GM12864 (cell line): ENCODE measurements around the gene KMT2A.

Source experiments
- DNase-seq: peaks from one replicate; pipeline ENCODE4 v3.0.0-alpha.2; 2011; ENCODE audit warnings: low read depth
- H3K4me3 ChIP-seq: 2 replicates; pipeline ENCODE4 v1.5.1; 2011; ENCODE audit warnings: mild to moderate bottlenecking, low read depth, low read length, control low read depth
- TF ChIP-seq, protein P1 (sequence below): IDR thresholded peaks from 2 replicates; pipeline ENCODE4 v1.5.1; 2011; ENCODE audit warnings: low read depth, mild to moderate bottlenecking, moderate library complexity, low read length, control low read depth, inconsistent platforms; ENCODE audit errors: missing control alignments

KMT2A gene

GRCh38 chr11:118533769-118534729 lies 97.8 kb downstream of the KMT2A start:
- H3K4me3 ChIP-seq = no peak overlapping the region
- TF ChIP-seq, protein P1, sequence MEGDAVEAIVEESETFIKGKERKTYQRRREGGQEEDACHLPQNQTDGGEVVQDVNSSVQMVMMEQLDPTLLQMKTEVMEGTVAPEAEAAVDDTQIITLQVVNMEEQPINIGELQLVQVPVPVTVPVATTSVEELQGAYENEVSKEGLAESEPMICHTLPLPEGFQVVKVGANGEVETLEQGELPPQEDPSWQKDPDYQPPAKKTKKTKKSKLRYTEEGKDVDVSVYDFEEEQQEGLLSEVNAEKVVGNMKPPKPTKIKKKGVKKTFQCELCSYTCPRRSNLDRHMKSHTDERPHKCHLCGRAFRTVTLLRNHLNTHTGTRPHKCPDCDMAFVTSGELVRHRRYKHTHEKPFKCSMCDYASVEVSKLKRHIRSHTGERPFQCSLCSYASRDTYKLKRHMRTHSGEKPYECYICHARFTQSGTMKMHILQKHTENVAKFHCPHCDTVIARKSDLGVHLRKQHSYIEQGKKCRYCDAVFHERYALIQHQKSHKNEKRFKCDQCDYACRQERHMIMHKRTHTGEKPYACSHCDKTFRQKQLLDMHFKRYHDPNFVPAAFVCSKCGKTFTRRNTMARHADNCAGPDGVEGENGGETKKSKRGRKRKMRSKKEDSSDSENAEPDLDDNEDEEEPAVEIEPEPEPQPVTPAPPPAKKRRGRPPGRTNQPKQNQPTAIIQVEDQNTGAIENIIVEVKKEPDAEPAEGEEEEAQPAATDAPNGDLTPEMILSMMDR = no peak
- DNase-seq = no peak

- no peak overlapping the region for H3K4me3 ChIP-seq
- TF ChIP-seq, protein P1 = no peak
- DNase-seq = no peak
Observed at GRCh38 chr11:118535261-118535660, 99.0 kb downstream of the KMT2A start.

- TF ChIP-seq, protein P1 = no peak
- no peak for DNase-seq
- H3K4me3 ChIP-seq = no peak overlapping the region
Observed at GRCh38 chr11:118536726-118537125, 100.4 kb downstream of the KMT2A start.

GRCh38 chr11:118537409-118537980 lies 101.2 kb downstream of the KMT2A start:
- H3K4me3 ChIP-seq = no peak overlapping the region
- TF ChIP-seq, protein P1 = no peak
- no peak for DNase-seq

- TF ChIP-seq, protein P1 = no peak
- no peak overlapping the region for H3K4me3 ChIP-seq
- DNase-seq = no peak
Observed at GRCh38 chr11:118544010-118544646, 107.8 kb downstream of the KMT2A start.

- no peak overlapping the region for H3K4me3 ChIP-seq
- DNase-seq = no peak
- TF ChIP-seq, protein P1 = no peak
Observed at GRCh38 chr11:118544647-118545010, 108.3 kb downstream of the KMT2A start.
